Right cardiac atrium (tissue), 5 donors: ENCODE measurements around the gene TRIM8. TPM values are rescaled to one million over a fixed set of nuclear protein-coding genes. Genes with fewer than 3 reads are reported as not detected.
"Not testable (repeated sequence)": the region's sequence is repeated elsewhere in the genome, so short reads cannot be mapped to it uniquely, and the experiment has no call there.

Source experiments
- ATAC-seq, 2 donors: fragments of 200-7000 bp; cut with Tn5 transposase; one replicate each; pipeline versions ENCODE4 v1.8.0 to v1.9.1; 2020; ENCODE audit warnings: moderate library complexity in 2 of 2, mild to moderate bottlenecking in 1 of 2
- DNase-seq, 3 donors: peaks; one replicate each; pipeline ENCODE4 v3.0.0-alpha.2; 2020
- H3K27ac ChIP-seq: one replicate; pipeline ENCODE4 v1.5.1; 2013; ENCODE audit warnings: mild to moderate bottlenecking, low read length, control low read depth, moderate library complexity
- H3K27me3 ChIP-seq: one replicate; pipeline ENCODE4 v1.6.1; 2013; ENCODE audit not compliant: control insufficient read depth, insufficient read depth
- H3K4me1 ChIP-seq: one replicate; pipeline ENCODE4 v1.6.1; 2013; ENCODE audit warnings: low read length; ENCODE audit not compliant: control insufficient read depth, insufficient read depth
- H3K4me3 ChIP-seq: one replicate; pipeline ENCODE4 v1.5.1; 2013; ENCODE audit warnings: low read length, control low read depth
- H3K9me3 ChIP-seq: one replicate; pipeline ENCODE4 v1.6.1; 2013; ENCODE audit warnings: low read length; ENCODE audit not compliant: control insufficient read depth
- WGBS: extraction: QIAGEN DNeasy Blood & Tissue Kit; methylation state at CpG from one replicate; pipeline ENCODE4 v1.1.7; 2013; 5-methylcytosine and 5-hydroxymethylcytosine counted together
- intact Hi-C, 4 donors: fragments of 100-400 bp; cut with DNase I; formaldehyde crosslinking; loops; one replicate each; pipeline versions ENCODE4 v1.11.0 to v1.14.0; 2022 to 2023
- polyA plus RNA-seq: library from polyadenylated mRNA; stranded (reverse); fragments of 200-250 nt; gene quantifications from one replicate; pipeline ENCODE4 v1.2.3, GENCODE V29; 2013
- total RNA-seq, 4 donors: library from RNA; stranded (reverse); fragmentation: NEBNext Ultra II Directional; extraction: Animal tissue kit (Norgen Biotek cat#: 25700); gene quantifications; one replicate each; pipeline ENCODE4 v1.2.1, GENCODE V29; 2021
- donor health status: healthy with polysubstance abuse.
- donor health status: DM: no; HTN: yes; CAD: no.
- donor health status: DM: no; HTN: no; CAD: no.
- donor health status: DM: no; HTN: yes; CAD: no; lungs with severe emphysema.
- donor health status: DM: yes; HTN: yes; CAD: no.

TRIM8 gene
- total and polyA plus RNA-seq, 5 donors, result 71.4 to 120 (median 108) TPM

DNA sequence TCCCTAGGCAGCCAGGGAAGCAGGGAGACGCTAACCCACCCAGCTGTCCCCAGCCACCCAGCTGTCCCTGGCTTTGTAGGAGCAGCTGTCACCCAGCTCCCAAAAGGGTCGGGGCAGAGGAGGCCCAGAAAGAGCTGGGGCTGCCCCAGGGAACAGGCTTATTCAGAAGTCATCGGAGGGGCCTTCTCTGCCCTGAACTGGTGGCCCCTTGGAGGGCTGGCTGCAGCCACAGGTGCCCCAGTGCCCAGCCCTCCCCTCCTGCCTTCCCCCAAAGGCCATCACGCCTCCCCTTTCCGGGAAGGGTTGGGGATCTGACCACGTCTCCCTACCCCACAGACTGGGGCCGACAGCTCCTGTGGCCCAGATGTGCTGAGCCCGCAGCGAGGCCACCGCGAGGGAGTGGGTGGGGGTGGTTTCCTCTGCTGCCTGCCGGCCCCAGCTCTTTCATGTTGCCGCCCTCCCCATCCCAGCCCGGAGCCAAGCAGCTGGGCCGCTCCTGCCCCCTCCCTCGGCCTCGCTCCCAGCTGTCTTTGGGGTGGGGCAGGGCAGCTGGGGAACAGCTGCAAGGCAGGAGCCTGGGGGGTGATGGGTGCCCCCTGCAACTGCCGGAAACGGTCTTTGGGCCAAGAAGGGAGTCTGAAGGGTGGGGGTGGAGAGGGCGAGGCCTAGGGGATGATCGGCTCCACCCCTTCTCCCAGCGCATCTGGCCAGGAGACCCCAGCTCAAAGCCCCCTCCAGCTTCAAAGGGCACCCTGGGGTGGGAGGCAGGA, 16.8 kb downstream of the TRIM8 start:
- Histone ChIP-seq H3K4me1 (peaks cover 10% of the 10 kb centered on the region), H3K27me3 (no peaks in the 10 kb centered on the region), H3K9me3 (no peaks in the 10 kb centered on the region), H3K27ac (no peak overlapping the region), H3K4me3 (no peak overlapping the region)
- DNase-seq, result peak; percentile 78 to 89 (median 85)
- intact Hi-C loops, result no loop called here
- peak; percentile 57 to 78 for ATAC-seq
- WGBS, result 9% methylated on average over 22 of the region's 22 CpGs

DNA sequence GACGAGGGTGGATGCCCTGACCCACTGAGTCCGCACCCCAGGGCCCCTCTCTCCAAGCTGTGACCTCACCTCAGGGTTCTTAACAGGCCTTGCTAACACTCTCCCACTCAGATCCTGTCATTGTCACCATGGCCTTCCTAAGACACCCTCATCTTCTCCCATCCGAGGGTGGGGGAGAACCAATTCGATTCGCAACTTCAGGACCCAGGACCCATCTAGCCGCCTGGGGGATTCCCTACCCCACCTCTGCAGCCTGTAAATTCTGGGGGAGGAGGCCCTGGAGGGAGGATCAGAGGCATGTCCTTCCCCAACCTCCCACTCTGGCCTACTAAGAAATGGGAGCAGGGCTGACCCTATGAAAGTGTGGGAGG, 17.4 kb downstream of the TRIM8 start:
- Histone ChIP-seq H3K9me3 (no peaks in the 10 kb centered on the region), H3K27me3 (no peaks in the 10 kb centered on the region), H3K4me1 (peaks cover 10% of the 10 kb centered on the region), H3K27ac (no peak overlapping the region), H3K4me3 (no peak overlapping the region)
- peak; percentile 1 to 17 for ATAC-seq
- DNase-seq, result no peak
- WGBS, result 47% methylated on average over 6 of the region's 6 CpGs
- intact Hi-C loops, result no loop called here

- peak in 1 of 3 donors; percentile 36 for DNase-seq
- Histone ChIP-seq H3K4me1 (peaks cover 10% of the 10 kb centered on the region), H3K27me3 (no peaks in the 10 kb centered on the region), H3K27ac (no peak overlapping the region), H3K4me3 (no peak overlapping the region), H3K9me3 (no peaks in the 10 kb centered on the region)
- WGBS, result 81% methylated on average over 9 of the region's 9 CpGs
- intact Hi-C loops, result no loop called here
- no peak for ATAC-seq
These were observed 21.7 kb downstream of the TRIM8 start for GRCh38 chr10:102665904-102666509.

- intact Hi-C loops, ATAC-seq, H3K27ac ChIP-seq, H3K27me3 ChIP-seq, H3K4me3 ChIP-seq, DNase-seq, H3K9me3 ChIP-seq, H3K4me1 ChIP-seq: not testable (repeated sequence)
- 92% methylated on average over 4 of the region's 4 CpGs for WGBS
These were observed 23.1 kb downstream of the TRIM8 start for GRCh38 chr10:102667411-102667810.

- Histone ChIP-seq H3K4me1 (peaks cover 7% of the 10 kb centered on the region), H3K27me3 (no peaks in the 10 kb centered on the region), H3K4me3 (no peak overlapping the region), H3K27ac (peak overlapping the region; percentile 88), H3K9me3 (no peaks in the 10 kb centered on the region)
- DNase-seq (peak in 1 of 3 donors; percentile 44), ATAC-seq (no peak)
- 85% methylated on average over 10 of the region's 10 CpGs for whole genome bisulfite sequencing
- intact Hi-C loops, result no loop called here
These were observed 24.2 kb downstream of the TRIM8 start for GRCh38 chr10:102668326-102669107.

DNA sequence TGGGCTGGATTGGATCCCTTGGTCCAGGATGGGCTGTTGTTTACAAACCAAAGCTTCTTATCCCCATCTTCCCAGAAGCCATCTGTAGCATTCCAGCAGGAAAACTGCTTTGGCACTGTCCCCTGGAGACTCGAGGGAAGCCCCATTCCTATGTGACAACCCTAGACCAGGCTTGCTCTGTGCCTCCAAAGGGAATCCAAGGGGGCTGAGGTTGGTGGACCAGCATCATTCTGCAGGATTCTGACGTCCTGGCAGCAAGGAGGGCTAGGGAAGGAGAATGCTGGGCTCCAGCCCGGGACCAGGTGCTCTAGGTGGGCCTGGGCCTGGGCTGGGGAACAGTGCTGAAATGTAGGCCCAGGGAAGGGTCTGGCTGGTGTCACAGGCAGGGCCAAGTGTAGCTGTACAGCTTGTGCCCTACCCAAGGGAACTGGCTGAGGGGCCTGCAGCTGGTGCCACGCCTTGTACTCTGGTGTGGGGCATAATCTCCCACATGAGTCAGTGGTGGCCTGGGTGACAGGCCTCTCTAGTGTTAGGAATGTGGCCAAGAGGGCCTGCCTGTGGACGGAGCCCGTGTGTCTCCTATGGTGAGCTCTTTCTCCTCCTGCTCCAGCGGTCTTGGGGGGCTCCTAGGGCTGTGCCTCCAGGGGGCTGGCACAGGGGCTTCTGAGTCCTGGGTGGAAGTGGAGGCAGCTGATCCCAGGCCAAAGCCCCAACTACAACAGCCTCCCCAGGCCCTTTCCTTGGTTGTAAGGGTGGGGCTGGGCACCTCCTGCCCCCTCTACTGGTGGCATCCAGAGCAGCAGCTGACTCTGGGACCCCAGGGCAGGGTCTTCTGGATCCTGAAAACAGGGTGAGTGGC, 25.2 kb downstream of the TRIM8 start:
- H3K27me3 ChIP-seq, result no peaks in the 10 kb centered on the region
- H3K4me1 ChIP-seq, result peaks cover 12% of the 10 kb centered on the region
- no peak overlapping the region for H3K4me3 ChIP-seq
- peak; percentile 57 to 78 (median 76) for DNase-seq
- intact Hi-C loops, result loop anchor here in 1 of 4 donors (5.0 kb wide), 1 partner anchor 43 kb away; the partner anchor contains the start of genes ARL3 and SFXN2
- peak overlapping the region; percentile 88 for H3K27ac ChIP-seq
- H3K9me3 ChIP-seq, result no peaks in the 10 kb centered on the region
- WGBS, result 60% methylated on average over 7 of the region's 7 CpGs
- ATAC-seq, result peak; percentile 73

- 87% methylated on average over 9 of the region's 9 CpGs for WGBS
- ATAC-seq (no peak), DNase-seq (no peak)
- Histone ChIP-seq H3K9me3 (no peaks in the 10 kb centered on the region), H3K4me1 (peaks cover 12% of the 10 kb centered on the region), H3K27me3 (no peaks in the 10 kb centered on the region), H3K27ac (peak overlapping the region; percentile 80), H3K4me3 (no peak overlapping the region)
- intact Hi-C loops, result loop anchor here in 1 of 4 donors (5.0 kb wide), 1 partner anchor 42 kb away; the partner anchor contains the start of genes ARL3 and SFXN2
These were observed 25.9 kb downstream of the TRIM8 start for GRCh38 chr10:102670065-102670670.

DNA sequence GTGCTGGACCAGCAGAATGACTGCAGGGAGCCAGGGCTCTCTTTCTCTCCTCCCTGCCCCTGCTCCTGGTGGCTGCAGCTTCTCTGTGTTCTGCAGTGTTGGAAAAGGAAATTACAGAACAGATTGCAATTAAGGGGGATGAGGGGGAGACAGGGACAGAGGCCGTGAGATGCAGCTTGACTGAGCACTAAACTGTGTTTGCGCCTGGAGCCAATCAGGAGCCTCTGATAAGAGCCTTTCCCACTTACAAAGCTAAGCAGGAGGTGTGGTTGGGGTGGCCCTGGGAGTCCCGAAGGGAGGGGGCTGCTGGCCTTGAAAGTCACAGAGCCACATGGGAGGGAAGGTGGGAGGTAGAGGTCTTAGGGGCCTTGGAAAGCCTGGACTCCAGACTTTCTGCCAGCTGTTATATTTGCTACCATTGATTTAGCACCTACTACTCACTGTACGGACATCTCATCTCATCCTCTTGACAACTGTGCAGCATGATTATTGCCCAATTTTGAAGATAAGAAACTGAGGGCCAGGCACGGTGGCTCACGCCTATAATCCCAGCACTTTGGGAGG, 26.7 kb downstream of the TRIM8 start:
- ATAC-seq (no peak), DNase-seq (peak in 1 of 3 donors; percentile 16)
- no peaks in the 10 kb centered on the region for H3K27me3 ChIP-seq
- intact Hi-C loops, result loop anchor here in 1 of 4 donors (5.0 kb wide), 1 partner anchor 41 kb away; the partner anchor contains the start of genes ARL3 and SFXN2
- H3K4me1 ChIP-seq, result peaks cover 17% of the 10 kb centered on the region
- WGBS, result 53% methylated on average over 6 of the region's 6 CpGs
- peak overlapping the region; percentile 38 for H3K27ac ChIP-seq
- no peak overlapping the region for H3K4me3 ChIP-seq
- H3K9me3 ChIP-seq, result no peaks in the 10 kb centered on the region

- ATAC-seq (no peak), DNase-seq (no peak)
- 61% methylated on average over 13 of the region's 13 CpGs for whole genome bisulfite sequencing
- intact Hi-C loops, result loop anchor here in 1 of 4 donors (5.0 kb wide), 1 partner anchor 39 kb away; the partner anchor contains the start of genes ARL3 and SFXN2
- no peaks in the 10 kb centered on the region for H3K9me3 ChIP-seq
- H3K27me3 ChIP-seq, result no peaks in the 10 kb centered on the region
- peaks cover 20% of the 10 kb centered on the region for H3K4me1 ChIP-seq
- H3K27ac ChIP-seq, result peak overlapping the region; percentile 46
- H3K4me3 ChIP-seq, result no peak overlapping the region
These were observed 29.0 kb downstream of the TRIM8 start for GRCh38 chr10:102673236-102673818.
